ENCODE data around the gene ZNF608.

DNA sequence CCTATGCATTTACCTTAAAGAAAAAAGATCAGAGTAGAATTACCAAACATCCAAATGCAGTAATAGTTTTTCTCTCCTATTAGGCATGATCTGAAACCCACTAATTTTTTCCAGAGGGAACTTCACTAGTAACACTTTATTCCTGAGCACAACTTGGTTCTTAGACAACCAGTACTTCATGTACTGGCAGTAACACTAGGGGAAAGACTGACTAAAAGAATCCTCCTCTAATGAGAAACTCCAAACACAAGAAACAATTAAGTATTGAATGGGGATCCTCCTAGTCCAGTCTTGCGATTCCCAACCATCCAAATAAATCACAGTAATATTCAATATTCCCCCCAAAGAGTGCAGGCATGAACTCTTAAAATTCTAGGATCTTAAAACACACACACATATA lies 48.9 kb downstream of the ZNF608 start:
- TF ChIP-seq, protein P1, sequence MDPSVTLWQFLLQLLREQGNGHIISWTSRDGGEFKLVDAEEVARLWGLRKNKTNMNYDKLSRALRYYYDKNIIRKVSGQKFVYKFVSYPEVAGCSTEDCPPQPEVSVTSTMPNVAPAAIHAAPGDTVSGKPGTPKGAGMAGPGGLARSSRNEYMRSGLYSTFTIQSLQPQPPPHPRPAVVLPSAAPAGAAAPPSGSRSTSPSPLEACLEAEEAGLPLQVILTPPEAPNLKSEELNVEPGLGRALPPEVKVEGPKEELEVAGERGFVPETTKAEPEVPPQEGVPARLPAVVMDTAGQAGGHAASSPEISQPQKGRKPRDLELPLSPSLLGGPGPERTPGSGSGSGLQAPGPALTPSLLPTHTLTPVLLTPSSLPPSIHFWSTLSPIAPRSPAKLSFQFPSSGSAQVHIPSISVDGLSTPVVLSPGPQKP (CRISPR knock-in tag; IDR thresholded peaks at IDR 0.05) = no peak
- TF ChIP-seq ZNF778 (CRISPR knock-in tag; IDR thresholded peaks at IDR 0.05) = no peak
- TF ChIP-seq, protein P2, sequence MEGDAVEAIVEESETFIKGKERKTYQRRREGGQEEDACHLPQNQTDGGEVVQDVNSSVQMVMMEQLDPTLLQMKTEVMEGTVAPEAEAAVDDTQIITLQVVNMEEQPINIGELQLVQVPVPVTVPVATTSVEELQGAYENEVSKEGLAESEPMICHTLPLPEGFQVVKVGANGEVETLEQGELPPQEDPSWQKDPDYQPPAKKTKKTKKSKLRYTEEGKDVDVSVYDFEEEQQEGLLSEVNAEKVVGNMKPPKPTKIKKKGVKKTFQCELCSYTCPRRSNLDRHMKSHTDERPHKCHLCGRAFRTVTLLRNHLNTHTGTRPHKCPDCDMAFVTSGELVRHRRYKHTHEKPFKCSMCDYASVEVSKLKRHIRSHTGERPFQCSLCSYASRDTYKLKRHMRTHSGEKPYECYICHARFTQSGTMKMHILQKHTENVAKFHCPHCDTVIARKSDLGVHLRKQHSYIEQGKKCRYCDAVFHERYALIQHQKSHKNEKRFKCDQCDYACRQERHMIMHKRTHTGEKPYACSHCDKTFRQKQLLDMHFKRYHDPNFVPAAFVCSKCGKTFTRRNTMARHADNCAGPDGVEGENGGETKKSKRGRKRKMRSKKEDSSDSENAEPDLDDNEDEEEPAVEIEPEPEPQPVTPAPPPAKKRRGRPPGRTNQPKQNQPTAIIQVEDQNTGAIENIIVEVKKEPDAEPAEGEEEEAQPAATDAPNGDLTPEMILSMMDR (IDR thresholded peaks at IDR 0.05 in 2 of 3, conservative IDR thresholded peaks at IDR 0.05 in 1 of 3; ENCODE audit: insufficient read depth in 2 of 3, low read depth in 1 of 3, low read length in 3 of 3) = no peak
- no peak for TF ChIP-seq CCAR2 (IDR thresholded peaks at IDR 0.05; ENCODE audit: low read depth, low read length)
- TF ChIP-seq NR2C2 (CRISPR knock-in tag; IDR thresholded peaks at IDR 0.05) = no peak
- TF ChIP-seq NR2C2 (tag; IDR thresholded peaks at IDR 0.05) = no peak
- TF ChIP-seq RBM25 (IDR thresholded peaks at IDR 0.05; ENCODE audit: low read depth, low read length, severe bottlenecking) = no peak
- TF ChIP-seq POLR2A (conservative IDR thresholded peaks at IDR 0.05) = no peak
- no peak for TF ChIP-seq HCFC1 (IDR thresholded peaks at IDR 0.05; ENCODE audit: low read depth, low read length)
- TF ChIP-seq MYBL2 (IDR thresholded peaks at IDR 0.05; ENCODE audit: low read depth) = no peak
- TF ChIP-seq MYBL2 (CRISPR knock-in tag; IDR thresholded peaks at IDR 0.05; ENCODE audit: borderline replicate concordance) = no peak
- no peak for TF ChIP-seq PHB2 (IDR thresholded peaks at IDR 0.05; ENCODE audit: low read depth)
- no peak for TF ChIP-seq NFE2 (IDR thresholded peaks at IDR 0.05; ENCODE audit: low read depth)
